ENCODE measurements around the gene KRT8. TPM values are rescaled to one million over a fixed set of nuclear protein-coding genes. Genes with fewer than 3 reads are reported as not detected.

The KRT8 gene
- total RNA-seq, 1 experiment from 2014 or later, result 1,655 TPM

- DNase-seq (ENCODE audit: low read depth, low spot score) (no peak), ATAC-seq (no peak)
- Histone ChIP-seq H3K4me1 (ENCODE audit: control insufficient read depth in 1 of 2, insufficient read depth in 2 of 2, low read length in 2 of 2) (peaks cover 62 to 82% of the 10 kb centered on the region in 2 experiments), H3K9ac (ENCODE audit: low read length) (peak overlapping the region; percentile 78), H3K4me2 (ENCODE audit: low read length) (peak overlapping the region; percentile 91), H2AFZ (ENCODE audit: low read depth, low read length, poor library complexity, severe bottlenecking) (no peak overlapping the region), H3K27ac (ENCODE audit: low read depth, low read length) (peak overlapping the region; percentile 81), H3K79me2 (ENCODE audit: insufficient read depth, low read length) (no peaks in the 10 kb centered on the region), H4K20me1 (ENCODE audit: insufficient read depth) (no peaks in the 10 kb centered on the region), H3K9me3 (ENCODE audit: control insufficient read depth in 1 of 2, insufficient read depth in 1 of 2, low read depth in 1 of 2, low read length in 2 of 2) (no peaks in the 10 kb centered on the region), H3K36me3 (ENCODE audit: control insufficient read depth in 1 of 2, insufficient read depth in 2 of 2, low read length in 2 of 2) (no peaks in the 10 kb centered on the region), H3K9me2 (ENCODE audit: insufficient read depth) (no peaks in the 10 kb centered on the region), H3K27me3 (ENCODE audit: insufficient read depth, low read length) (no peaks in the 10 kb centered on the region), H3K4me3 (replicated peaks in 1 of 2; ENCODE audit: low read depth in 1 of 2, low read length in 2 of 2) (no peak overlapping the region)
- CTCF ChIA-PET, result interaction anchor here (1.1 to 2.5 kb wide), 4 partner anchors 108 to 500 kb away, joined by 5 to 17 read pairs (median 12); no protein-coding TSS in a partner anchor
- POLR2A ChIA-PET, result interaction anchor here (1.6 to 6.2 kb wide), 2 partner anchors 725 to 728 kb away, joined by 4 to 48 read pairs; no protein-coding TSS in a partner anchor
- intact Hi-C loops (cut with micrococcal nuclease), result loop anchor here (5.0 kb wide), 4 partner anchors 546 to 726 kb away; no protein-coding TSS in a partner anchor
- no TSS peak for BruUV-seq (replicated peaks)
- TF ChIP-seq EZH2phosphoT487 (IDR thresholded peaks at IDR 0.05; ENCODE audit: borderline replicate concordance) (no peak), CTCF (IDR thresholded peaks at IDR 0.05 in 2 of 3, conservative IDR thresholded peaks at IDR 0.05 in 1 of 3; ENCODE audit: borderline replicate concordance in 1 of 3, insufficient read depth in 1 of 3, low read depth in 2 of 3, low read length in 2 of 3) (no peak), EGR1 (IDR thresholded peaks at IDR 0.05; ENCODE audit: low read depth) (no peak), SRF (IDR thresholded peaks at IDR 0.05; ENCODE audit: low read depth) (no peak), POLR2A (IDR thresholded peaks at IDR 0.05; ENCODE audit: borderline replicate concordance, extremely low read depth, insufficient read depth, insufficient read length) (no peak), REST (IDR thresholded peaks at IDR 0.05; ENCODE audit: low read depth) (no peak), YY1 (IDR thresholded peaks at IDR 0.05; ENCODE audit: extremely low read depth, insufficient replicate concordance, low read depth, low read length) (no peak), MAX (IDR thresholded peaks at IDR 0.05) (no peak), CBX3 (IDR thresholded peaks at IDR 0.05; ENCODE audit: low read depth) (no peak), JUND (IDR thresholded peaks at IDR 0.05) (no peak), ZBTB33 (IDR thresholded peaks at IDR 0.05; ENCODE audit: extremely low read depth, insufficient replicate concordance, low read length) (no peak), ZNF274 (IDR thresholded peaks at IDR 0.05; ENCODE audit: low read depth, low read length) (no peak), SIN3A (IDR thresholded peaks at IDR 0.05; ENCODE audit: low read depth) (no peak), CEBPB (IDR thresholded peaks at IDR 0.05; ENCODE audit: low read depth) (no peak), ELF1 (IDR thresholded peaks at IDR 0.05; ENCODE audit: borderline replicate concordance, low read depth) (no peak), TCF7L2 (IDR thresholded peaks at IDR 0.05; ENCODE audit: borderline replicate concordance, extremely low read depth, insufficient read depth, insufficient read length) (no peak), FOSL1 (IDR thresholded peaks at IDR 0.05; ENCODE audit: low read depth) (no peak), ATF3 (IDR thresholded peaks at IDR 0.05) (no peak)
- RAD21 ChIA-PET (ENCODE audit: low non-redundant PET in 1 of 2, low total read pairs in 2 of 2, uncharacterized antibody in 2 of 2, unreplicated experiment in 2 of 2), result no interaction called here
These were observed 32.1 kb downstream of the KRT8 start for GRCh38 chr12:52872644-52873389.
